GM12874 (cell line): ENCODE data around the gene BUD31.

ENCODE experiments used
- CTCF ChIP-seq: IDR thresholded peaks from 2 replicates; pipeline ENCODE4 v1.5.1; 2011; ENCODE audit warnings: low read depth, mild to moderate bottlenecking, control low read depth, low read length, moderate library complexity; ENCODE audit not compliant: insufficient read depth

BUD31 gene

GRCh38 chr7:99406557-99406956 is 2.2 kb upstream of the BUD31 start:
- no peak for TF ChIP-seq CTCF

GRCh38 chr7:99407872-99408378 is 844 bp upstream of the BUD31 start:
- TF ChIP-seq CTCF, result no peak

DNA sequence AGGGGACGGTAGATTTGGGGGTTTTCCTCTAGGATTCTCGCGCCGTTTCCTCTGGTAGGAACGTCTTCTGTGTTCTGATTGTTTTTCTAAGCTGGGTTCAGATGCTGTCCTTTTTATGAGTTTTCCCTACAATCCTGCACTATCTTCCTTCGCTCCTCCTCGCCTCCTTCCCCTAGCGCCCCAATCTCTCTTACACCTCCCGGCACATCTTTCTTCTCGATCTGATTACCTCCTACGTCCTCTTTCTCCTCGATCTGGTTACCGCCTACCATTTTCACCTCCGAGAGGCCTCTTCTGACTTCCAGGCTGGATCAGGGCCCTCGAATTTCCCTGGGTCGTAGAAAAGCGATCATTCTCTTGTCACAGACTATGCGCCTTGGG is 413 bp downstream of the BUD31 start:
- no peak for TF ChIP-seq CTCF

GRCh38 chr7:99409806-99410205 is 1.0 kb downstream of the BUD31 start:
- TF ChIP-seq CTCF, result no peak

GRCh38 chr7:99410635-99411034 is 1.9 kb downstream of the BUD31 start:
- no peak for TF ChIP-seq CTCF

DNA sequence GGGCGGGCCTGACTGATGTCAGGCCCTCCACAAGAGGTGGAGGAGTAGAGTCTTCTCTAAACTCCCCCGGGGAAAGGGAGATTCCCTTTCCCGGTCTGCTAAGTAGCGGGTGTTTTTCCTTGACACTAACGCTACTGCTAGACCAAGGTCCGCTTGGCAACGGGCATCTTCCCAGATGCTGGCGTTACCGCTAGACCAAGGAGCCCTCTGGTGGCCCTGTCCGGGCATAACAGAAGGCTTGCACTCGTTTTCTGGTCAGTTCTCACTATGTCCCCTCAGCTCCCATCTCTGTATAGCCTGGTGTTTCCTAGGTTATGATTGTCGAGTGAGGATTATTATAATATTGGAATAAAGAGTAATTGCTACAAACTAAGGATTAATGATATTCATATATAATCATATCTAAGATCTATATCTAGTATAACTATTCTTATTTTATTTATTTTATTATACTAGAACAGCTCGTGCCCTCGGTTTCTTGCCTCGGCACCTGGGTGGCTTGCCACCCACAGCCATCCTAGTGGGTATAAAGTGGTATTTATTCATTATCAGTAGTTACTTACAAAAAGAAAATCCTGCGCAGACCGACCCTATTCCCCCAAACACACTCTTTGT is 6.9 kb downstream of the BUD31 start:
- peak; percentile 39; the same call in 1 of the 2 replicates for TF ChIP-seq CTCF

GRCh38 chr7:99418260-99418659 is 9.5 kb downstream of the BUD31 start:
- no peak for TF ChIP-seq CTCF
